B cell (primary cell): ENCODE data around the gene TXLNA.
"Not testable (repeated sequence)": the region's sequence is repeated elsewhere in the genome, so short reads cannot be mapped to it uniquely, and the experiment has no call there.

Source experiments
- CTCF ChIP-seq: fragments of 200-600 bp; IDR thresholded peaks from one replicate; pipeline ENCODE4 v1.8.0; 2022; ENCODE audit warnings: antibody characterized with exemption, mild to moderate bottlenecking
- EZH2 ChIP-seq: IDR thresholded peaks from 2 replicates; pipeline ENCODE4 v1.6.1; 2012; ENCODE audit warnings: borderline replicate concordance, low read depth, mild to moderate bottlenecking, moderate library complexity, low read length; ENCODE audit not compliant: insufficient read depth, poor library complexity, severe bottlenecking

- not testable (repeated sequence) for TF ChIP-seq CTCF, EZH2
These were observed 13.8 kb upstream of the TXLNA start for GRCh38 chr1:32165633-32166032.
